Activated naive CD8-positive, alpha-beta T cell treated with anti-CD3 and anti-CD28 coated beads for 36 hours (primary cell): ENCODE measurements around the gene EPS8L1. TPM values are rescaled to one million over a fixed set of nuclear protein-coding genes. Genes with fewer than 3 reads are reported as not detected.

Source experiments
- DNase-seq: peaks from one replicate; pipeline ENCODE4 v3.0.0; 2021
- H3K27ac Mint-ChIP-seq: one replicate; pipeline ENCODE4 v1.8.0; 2022; ENCODE audit warnings: mild to moderate bottlenecking, moderate library complexity, mixed read lengths
- H3K27me3 Mint-ChIP-seq: one replicate; pipeline ENCODE4 v1.8.0; 2022; ENCODE audit warnings: mild to moderate bottlenecking, mixed read lengths
- H3K36me3 Mint-ChIP-seq: one replicate; pipeline ENCODE4 v1.8.0; 2021; ENCODE audit warnings: mild to moderate bottlenecking, mixed read lengths
- H3K4me1 Mint-ChIP-seq: one replicate; pipeline ENCODE4 v1.8.0; 2021; ENCODE audit warnings: mixed read lengths
- H3K4me3 Mint-ChIP-seq: one replicate; pipeline ENCODE4 v1.8.0; 2022; ENCODE audit warnings: mild to moderate bottlenecking, moderate library complexity, mixed read lengths
- H3K9me3 Mint-ChIP-seq: one replicate; pipeline ENCODE4 v1.8.0; 2022; ENCODE audit warnings: mixed read lengths
- total RNA-seq, 2 experiments: library from RNA; stranded (reverse); gene quantifications; one replicate each; pipeline ENCODE4 v1.2.3, GENCODE V29; 2021

Gene EPS8L1
- total RNA-seq, 2 experiments from 2014 or later = 1.3 to 1.5 TPM

GRCh38 chr19:55131421-55131820 is 55.8 kb downstream of the EPS8L1 start:
- H3K27me3 Mint-ChIP-seq = peaks cover 70% of the 10 kb centered on the region
- H3K36me3 Mint-ChIP-seq = no peaks in the 10 kb centered on the region
- no peak overlapping the region for H3K4me3 Mint-ChIP-seq
- H3K27ac Mint-ChIP-seq = no peak overlapping the region
- DNase-seq = no peak
- peaks cover 2% of the 10 kb centered on the region for H3K4me1 Mint-ChIP-seq
- H3K9me3 Mint-ChIP-seq = no peaks in the 10 kb centered on the region

DNA sequence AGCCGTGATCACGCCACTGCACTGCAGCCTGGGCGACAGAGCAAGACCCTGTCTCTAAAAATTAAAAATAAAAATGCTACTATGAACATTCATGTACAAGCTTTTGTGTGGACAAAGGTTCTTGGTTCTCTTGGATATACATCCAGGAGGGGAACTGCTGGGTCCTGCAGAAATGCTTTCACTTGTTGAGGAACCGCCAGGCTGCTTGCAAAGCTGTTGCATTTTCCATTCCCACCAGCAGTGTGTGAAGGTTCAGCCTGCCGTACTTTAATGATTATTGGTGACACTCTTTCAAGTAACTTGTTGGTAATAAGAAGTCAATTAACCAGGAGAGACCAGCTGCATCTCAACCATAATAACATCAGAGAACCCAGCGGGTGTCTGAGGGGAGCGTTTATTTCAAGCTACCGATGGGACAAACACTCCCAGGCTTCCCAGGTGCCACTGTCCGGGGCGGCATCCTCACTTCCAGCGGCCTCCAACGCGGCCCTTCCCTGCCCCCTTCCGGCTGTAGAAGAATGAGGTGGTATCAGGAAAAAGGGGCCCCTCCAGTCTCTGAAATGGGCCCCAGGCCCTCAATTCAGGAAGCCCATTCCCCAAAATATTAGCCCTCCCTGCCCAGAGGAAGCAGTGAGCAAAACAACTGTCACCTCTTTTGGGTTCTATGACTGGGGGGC is 56.9 kb downstream of the EPS8L1 start:
- H3K27ac Mint-ChIP-seq = no peak overlapping the region
- H3K27me3 Mint-ChIP-seq = peaks cover 69% of the 10 kb centered on the region
- no peak overlapping the region for H3K4me3 Mint-ChIP-seq
- H3K36me3 Mint-ChIP-seq = no peaks in the 10 kb centered on the region
- peaks cover 2% of the 10 kb centered on the region for H3K4me1 Mint-ChIP-seq
- H3K9me3 Mint-ChIP-seq = no peaks in the 10 kb centered on the region
- DNase-seq = no peak

DNA sequence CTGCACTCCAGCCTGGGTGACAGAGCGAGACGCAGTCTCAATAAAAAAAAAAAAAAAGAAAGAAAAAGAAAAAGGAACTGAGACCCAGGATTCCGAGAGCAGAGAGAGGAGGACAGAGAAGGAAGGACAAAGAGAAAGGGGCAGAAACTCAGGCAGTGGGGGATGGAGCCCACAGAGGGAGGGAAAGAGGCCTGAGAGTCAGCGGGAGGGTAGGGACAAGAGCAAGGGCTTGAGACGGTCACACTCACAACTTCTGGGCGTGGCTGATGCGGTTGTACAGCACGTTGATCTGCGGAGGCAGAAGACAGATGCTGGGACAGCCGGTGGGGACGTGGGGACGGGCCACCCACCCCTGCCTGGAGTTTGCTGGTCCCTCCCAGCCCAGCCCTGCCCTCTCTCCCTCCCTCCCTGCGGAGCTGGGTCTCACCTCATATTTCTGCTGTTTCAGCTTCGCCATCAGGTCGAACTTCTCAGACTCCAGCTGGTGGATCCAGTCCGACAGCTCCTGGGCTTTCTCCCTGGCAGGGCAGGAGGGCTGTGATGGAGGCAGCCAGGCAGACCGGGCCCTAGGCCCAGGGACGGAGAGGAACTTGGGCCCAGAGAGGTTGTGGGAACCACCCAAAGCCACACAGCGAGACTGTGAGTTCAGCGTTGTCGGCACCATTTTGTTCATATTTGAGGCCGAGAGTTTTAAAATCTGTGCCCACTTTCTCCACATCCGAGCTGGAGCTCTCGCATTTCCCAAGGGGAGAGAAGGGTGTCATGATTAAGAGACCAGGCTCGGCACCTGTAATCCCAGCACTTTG is 58.2 kb downstream of the EPS8L1 start:
- no peak for DNase-seq
- Mint-ChIP-seq H3K4me3 (no peak overlapping the region), H3K36me3 (no peaks in the 10 kb centered on the region), H3K4me1 (peaks cover 2% of the 10 kb centered on the region), H3K27me3 (peaks cover 72% of the 10 kb centered on the region), H3K9me3 (no peaks in the 10 kb centered on the region), H3K27ac (no peak overlapping the region)

- H3K4me1 Mint-ChIP-seq = peaks cover 2% of the 10 kb centered on the region
- H3K36me3 Mint-ChIP-seq = no peaks in the 10 kb centered on the region
- no peak overlapping the region for H3K4me3 Mint-ChIP-seq
- DNase-seq = no peak
- no peaks in the 10 kb centered on the region for H3K9me3 Mint-ChIP-seq
- peaks cover 75% of the 10 kb centered on the region for H3K27me3 Mint-ChIP-seq
- no peak overlapping the region for H3K27ac Mint-ChIP-seq
Observed at GRCh38 chr19:55134736-55135135, 59.1 kb downstream of the EPS8L1 start.

- Mint-ChIP-seq H3K9me3 (no peaks in the 10 kb centered on the region), H3K4me1 (peaks cover 3% of the 10 kb centered on the region), H3K27ac (no peak overlapping the region), H3K36me3 (no peaks in the 10 kb centered on the region), H3K27me3 (peaks cover 69% of the 10 kb centered on the region), H3K4me3 (no peak overlapping the region)
- DNase-seq = no peak
Observed at GRCh38 chr19:55136399-55137102, 60.9 kb downstream of the EPS8L1 start.

Other genes with a start within 250 kb of the EPS8L1 start
- gene KIR2DS4, start 243.2 kb upstream of the EPS8L1 start, total RNA-seq = under 1 TPM in 1 of 2 experiments, not detected in 1; 0.14 TPM
- gene KIR3DL2, start 225.4 kb upstream of the EPS8L1 start, total RNA-seq = under 1 TPM in 1 of 2 experiments, not detected in 1; 0.18 TPM
- gene FCAR, start 201.6 kb upstream of the EPS8L1 start, total RNA-seq = not detected
- gene NCR1, start 169.7 kb upstream of the EPS8L1 start, total RNA-seq = under 1 TPM in 1 of 2 experiments, not detected in 1; 0.43 TPM
- not detected for gene NLRP7, start 128.3 kb upstream of the EPS8L1 start, total RNA-seq
- 10 to 100 TPM; 19.9 to 20.8 TPM for gene NLRP2, start 109.5 kb upstream of the EPS8L1 start, total RNA-seq
- gene GP6, start 37.6 kb upstream of the EPS8L1 start, total RNA-seq = not detected
- 10 to 100 TPM; 21.7 to 24.0 TPM for gene RDH13, start 12.7 kb upstream of the EPS8L1 start, total RNA-seq
- gene PPP1R12C, start 41.8 kb downstream of the EPS8L1 start, total RNA-seq = 10 to 100 TPM; 67.2 to 73.5 TPM
- gene TNNT1, start 73.3 kb downstream of the EPS8L1 start, total RNA-seq = not detected
- gene TNNI3, start 81.9 kb downstream of the EPS8L1 start, total RNA-seq = under 1 TPM in 1 of 2 experiments, not detected in 1; 0.25 TPM
- gene DNAAF3, start 90.7 kb downstream of the EPS8L1 start, total RNA-seq = not detected
- not detected for gene SYT5, start 104.4 kb downstream of the EPS8L1 start, total RNA-seq
- not detected for gene PTPRH, start 133.6 kb downstream of the EPS8L1 start, total RNA-seq
- gene TMEM86B, start 152.9 kb downstream of the EPS8L1 start, total RNA-seq = 1 to 10 TPM; 7.3 to 7.9 TPM
- gene PPP6R1, start 183.1 kb downstream of the EPS8L1 start, total RNA-seq = 100 to 1,000 TPM; 226 to 227 TPM
- 10 to 100 TPM; 68.0 to 69.7 TPM for gene HSPBP1, start 204.2 kb downstream of the EPS8L1 start, total RNA-seq
- 1 to 10 TPM; 5.6 to 6.4 TPM for gene BRSK1, start 208.1 kb downstream of the EPS8L1 start, total RNA-seq
- not detected for gene TMEM150B, start 249.5 kb downstream of the EPS8L1 start, total RNA-seq